HG02938 (cell line): Measurements from ENCODE around the gene DCAF8.

Source experiments
- ATAC-seq: cut with Tn5 transposase; IDR thresholded peaks from one replicate; pipeline ENCODE4 v1.9.1; 2021; ENCODE audit warnings: mild to moderate bottlenecking, moderate library complexity; ENCODE audit not compliant: unreplicated experiment

The DCAF8 gene

GRCh38 chr1:160206421-160207117 is 55.8 kb downstream of the DCAF8 start:
- no peak for ATAC-seq

GRCh38 chr1:160206036-160206389 is 56.3 kb downstream of the DCAF8 start:
- peak; percentile 28 for ATAC-seq

- ATAC-seq = peak; percentile 42
These were observed 56.9 kb downstream of the DCAF8 start, which contains the start of gene PEA15 for GRCh38 chr1:160205242-160206035. TSS of gene PEA15 (plus strand) at chr1:160205384. CDS start at chr1:160211545, 6,161 bp downstream.

- peak; percentile 48 for ATAC-seq
These were observed 57.7 kb downstream of the DCAF8 start for GRCh38 chr1:160204526-160205241.

- ATAC-seq = no peak
These were observed 61.6 kb downstream of the DCAF8 start for GRCh38 chr1:160200786-160201185.

- no peak for ATAC-seq
These were observed 65.1 kb downstream of the DCAF8 start for GRCh38 chr1:160197231-160197630.

GRCh38 chr1:160196143-160196542 is 66.2 kb downstream of the DCAF8 start:
- no peak for ATAC-seq

GRCh38 chr1:160194737-160195059 is 67.7 kb downstream of the DCAF8 start:
- ATAC-seq = no peak

GRCh38 chr1:160193832-160194736 is 68.3 kb downstream of the DCAF8 start:
- ATAC-seq = no peak

- ATAC-seq = no peak
These were observed 69.1 kb downstream of the DCAF8 start for GRCh38 chr1:160193091-160193819.

- no peak for ATAC-seq
These were observed 70.1 kb downstream of the DCAF8 start for GRCh38 chr1:160192234-160192633.

GRCh38 chr1:160191756-160192155 is 70.6 kb downstream of the DCAF8 start:
- ATAC-seq = no peak

GRCh38 chr1:160189649-160190625 is 72.4 kb downstream of the DCAF8 start, which contains the start of gene CASQ1:
TSS of gene CASQ1 (plus strand) at chr1:160190575. CDS start at chr1:160190752, 177 bp downstream.
- no peak for ATAC-seq

GRCh38 chr1:160188341-160188740 is 74.0 kb downstream of the DCAF8 start:
- ATAC-seq = no peak

- ATAC-seq = no peak
These were observed 74.9 kb downstream of the DCAF8 start for GRCh38 chr1:160187407-160187806.

- no peak for ATAC-seq
These were observed 75.6 kb downstream of the DCAF8 start for GRCh38 chr1:160186729-160187128.

GRCh38 chr1:160186246-160186645 is 76.1 kb downstream of the DCAF8 start:
- ATAC-seq = no peak

- no peak for ATAC-seq
These were observed 83.0 kb downstream of the DCAF8 start for GRCh38 chr1:160179336-160179735.

- no peak for ATAC-seq
These were observed 83.6 kb downstream of the DCAF8 start for GRCh38 chr1:160178731-160179130.
